HCT116 (cell line): ENCODE data around the gene LENG9. TPM values are rescaled to one million over a fixed set of nuclear protein-coding genes. Genes with fewer than 3 reads are reported as not detected.

ENCODE experiments used
- ATAC-seq: fragments of 200-7000 bp; cut with Tn5 transposase; 2 replicates; pipeline ENCODE4 v1.9.1; 2020; ENCODE audit warnings: mild to moderate bottlenecking, moderate library complexity
- BruUV-seq: library from RNA; stranded (reverse); fragments of 400-500 nt; replicated peaks from 2 replicates; lab custom pipeline; 2021; lab: Mats Ljungman, UMichigan
- CTCF ChIA-PET: fragments of 300-600 bp; sonication (Branson Sonifier 250); formaldehyde crosslinking; loops from one replicate; lab custom pipeline; 2021; ENCODE audit warnings: antibody characterized with exemption; lab: Charles Lee
- POLR2A ChIA-PET: fragments of 300-600, 350-600 bp; sonication (Branson Sonifier 250); formaldehyde crosslinking; loops from one replicate; lab custom pipeline; 2021; ENCODE audit warnings: antibody characterized with exemption; lab: Charles Lee
- RAD21 ChIA-PET, 2 experiments: fragments of 300-600 bp; sonication (Branson Sonifier 250); formaldehyde crosslinking; loops; one replicate each; lab custom pipeline; 2023; ENCODE audit warnings: low total read pairs in 2 of 2; ENCODE audit not compliant: uncharacterized antibody in 2 of 2, unreplicated experiment in 2 of 2, low non-redundant PET in 1 of 2; lab: Charles Lee
- DNase-seq: peaks from one replicate; pipeline ENCODE4 v3.0.0-alpha.2; 2010; ENCODE audit warnings: low read depth, low spot score
- H2AFZ ChIP-seq: fragments of 200-600 bp; shearing (Covaris generic), sonication (generic); 2 replicates; pipeline ENCODE4 v1.6.1; 2017; ENCODE audit warnings: low read depth, mixed run types, mixed read lengths, antibody characterized with exemption, low read length; ENCODE audit not compliant: poor library complexity, severe bottlenecking
- H3K27ac ChIP-seq: 2 replicates; pipeline ENCODE4 v1.5.1; 2012; ENCODE audit warnings: low read depth, low read length
- H3K27me3 ChIP-seq: fragments of 200-600 bp; sonication (generic); 2 replicates; pipeline ENCODE4 v1.6.1; 2016; ENCODE audit warnings: mixed run types, low read length, mixed read lengths; ENCODE audit not compliant: insufficient read depth
- H3K36me3 ChIP-seq, 2 experiments: fragments of 200-500 bp in 1 of 2; fragments of 200-600 bp in 1 of 2; sonication (Bioruptor generic) in 1 of 2; sonication (generic) in 1 of 2; 2 replicates each; pipeline versions ENCODE4 v1.5.1 to v1.6.1; 2014 to 2016; ENCODE audit warnings: low read length in 2 of 2, inconsistent platforms in 1 of 2, mixed read lengths in 1 of 2, mixed run types in 1 of 2; ENCODE audit not compliant: insufficient read depth in 2 of 2, control insufficient read depth in 1 of 2
- H3K4me1 ChIP-seq, 2 experiments: fragments of 200-600 bp in 1 of 2; sonication (generic) in 1 of 2; 2 replicates each; pipeline versions ENCODE4 v1.5.1 to v1.6.1; 2012 to 2017; ENCODE audit warnings: low read length in 2 of 2, inconsistent platforms in 1 of 2, mild to moderate bottlenecking in 1 of 2, mixed read lengths in 1 of 2, mixed run types in 1 of 2, moderate library complexity in 1 of 2; ENCODE audit not compliant: insufficient read depth in 2 of 2, control insufficient read depth in 1 of 2
- H3K4me2 ChIP-seq: fragments of 200-600 bp; sonication (generic); 2 replicates; pipeline ENCODE4 v1.6.1; 2017; ENCODE audit warnings: mixed run types, low read length, mixed read lengths
- H3K4me3 ChIP-seq, 2 experiments: fragments of 200-600 bp in 1 of 2; sonication (generic) in 1 of 2; replicated peaks in 1 of 2; 2 replicates each; pipeline ENCODE4 v1.5.1; 2011 to 2016; ENCODE audit warnings: low read length in 2 of 2, control low read depth in 1 of 2, low read depth in 1 of 2, mild to moderate bottlenecking in 1 of 2, mixed read lengths in 1 of 2, mixed run types in 1 of 2
- H3K79me2 ChIP-seq: fragments of 200-600 bp; sonication (generic); 2 replicates; pipeline ENCODE4 v1.6.1; 2017; ENCODE audit warnings: mild to moderate bottlenecking, mixed run types, low read length, moderate library complexity, mixed read lengths; ENCODE audit not compliant: insufficient read depth
- H3K9ac ChIP-seq: fragments of 200-600 bp; sonication (generic); 2 replicates; pipeline ENCODE4 v1.6.1; 2016; ENCODE audit warnings: low read length, mixed read lengths
- H3K9me2 ChIP-seq: fragments of 200-600 bp; sonication (generic), shearing (Covaris generic); 2 replicates; pipeline ENCODE4 v1.6.1; 2017; ENCODE audit warnings: mixed run types, mild to moderate bottlenecking, moderate library complexity; ENCODE audit not compliant: insufficient read depth
- H3K9me3 ChIP-seq, 2 experiments: fragments of 200-500 bp in 1 of 2; fragments of 200-600 bp in 1 of 2; sonication (Bioruptor generic) in 1 of 2; sonication (generic) in 1 of 2; 2 replicates each; pipeline ENCODE4 v1.6.1; 2014 to 2017; ENCODE audit warnings: low read length in 2 of 2, mixed read lengths in 2 of 2, inconsistent platforms in 1 of 2, low read depth in 1 of 2, mild to moderate bottlenecking in 1 of 2, mixed run types in 1 of 2, moderate library complexity in 1 of 2; ENCODE audit not compliant: control insufficient read depth in 1 of 2, insufficient read depth in 1 of 2
- H4K20me1 ChIP-seq: fragments of 200-600 bp; sonication (generic), shearing (Covaris generic); 2 replicates; pipeline ENCODE4 v1.6.1; 2017; ENCODE audit warnings: mixed run types, mild to moderate bottlenecking, moderate library complexity; ENCODE audit not compliant: insufficient read depth
- CTCF ChIP-seq, 3 experiments: fragments of 200-600 bp in 1 of 3; sonication (generic) in 1 of 3; IDR thresholded peaks in 2 of 3; conservative IDR thresholded peaks in 1 of 3; 2 replicates each; pipeline ENCODE4 v1.5.1; 2012 to 2017; ENCODE audit warnings: low read depth in 2 of 3, low read length in 2 of 3, antibody characterized with exemption in 1 of 3, borderline replicate concordance in 1 of 3, control low read depth in 1 of 3, mild to moderate bottlenecking in 1 of 3, mixed read lengths in 1 of 3, mixed run types in 1 of 3, moderate library complexity in 1 of 3; ENCODE audit not compliant: insufficient read depth in 1 of 3
- ELF1 ChIP-seq: IDR thresholded peaks from 2 replicates; pipeline ENCODE4 v1.6.1; 2012; ENCODE audit warnings: low read depth, borderline replicate concordance
- EZH2 ChIP-seq: fragments of 200-600 bp; sonication (generic); IDR thresholded peaks from 2 replicates; pipeline ENCODE4 v1.6.1; 2017; ENCODE audit warnings: antibody characterized with exemption, mixed run types
- JUND ChIP-seq: IDR thresholded peaks from 2 replicates; pipeline ENCODE4 v1.6.1; 2012
- MAX ChIP-seq: IDR thresholded peaks from 2 replicates; pipeline ENCODE4 v1.6.1; 2012
- POLR2A ChIP-seq: IDR thresholded peaks from 2 replicates; pipeline ENCODE4 v1.7.0; 2011; ENCODE audit warnings: borderline replicate concordance; ENCODE audit not compliant: insufficient read depth, insufficient read length; ENCODE audit errors: extremely low read depth
- POLR2AphosphoS5 ChIP-seq: IDR thresholded peaks from 2 replicates; pipeline ENCODE4 v1.6.1; 2011; ENCODE audit warnings: mild to moderate bottlenecking, low read depth, low read length, moderate library complexity
- RAD21 ChIP-seq: IDR thresholded peaks from 2 replicates; pipeline ENCODE4 v1.6.1; 2012; ENCODE audit warnings: low read depth, mild to moderate bottlenecking
- SP1 ChIP-seq: IDR thresholded peaks from 2 replicates; pipeline ENCODE4 v1.6.1; 2012; ENCODE audit warnings: low read depth
- SRF ChIP-seq: IDR thresholded peaks from 2 replicates; pipeline ENCODE4 v1.6.1; 2012; ENCODE audit warnings: low read depth
- TCF7L2 ChIP-seq: IDR thresholded peaks from 2 replicates; pipeline ENCODE4 v1.7.0; 2011; ENCODE audit warnings: borderline replicate concordance, inconsistent platforms; ENCODE audit not compliant: insufficient read depth, insufficient read length; ENCODE audit errors: extremely low read depth
- YY1 ChIP-seq: IDR thresholded peaks from 2 replicates; pipeline ENCODE4 v1.6.1; 2011; ENCODE audit warnings: low read length, low read depth, moderate library complexity, mild to moderate bottlenecking; ENCODE audit not compliant: insufficient replicate concordance; ENCODE audit errors: extremely low read depth
- ZFX ChIP-seq: fragments of 450-650 bp; IDR thresholded peaks from 2 replicates; pipeline ENCODE4 v1.6.1; 2017
- intact Hi-C: fragments of 100-400 bp; cut with micrococcal nuclease; formaldehyde crosslinking; loops from 2 replicates; pipeline ENCODE4 v1.10.0; 2022
- total RNA-seq: library from RNA; stranded (reverse); gene quantifications from one replicate; pipeline ENCODE4 v1.2.1, GENCODE V29; 2021; ENCODE audit not compliant: unreplicated experiment

Gene LENG9
- total RNA-seq, 1 experiment from 2014 or later = 9.0 TPM

GRCh38 chr19:54434873-54435214, 28.7 kb downstream of the LENG9 start:
- DNase-seq (no peak), ATAC-seq (no peak)
- RAD21 ChIA-PET = no interaction called here
- Histone ChIP-seq H3K4me3 (no peak overlapping the region), H3K9ac (no peak overlapping the region), H4K20me1 (no peaks in the 10 kb centered on the region), H2AFZ (no peak overlapping the region), H3K27ac (no peak overlapping the region), H3K27me3 (no peaks in the 10 kb centered on the region), H3K4me2 (no peak overlapping the region)
- CTCF ChIA-PET = no interaction called here
- TF ChIP-seq SP1 (no peak), EZH2 (no peak), RAD21 (no peak), POLR2AphosphoS5 (no peak), YY1 (no peak), TCF7L2 (no peak), CTCF (IDR thresholded peaks at IDR 0.05 in 2 of 3, conservative IDR thresholded peaks at IDR 0.05 in 1 of 3; ENCODE audit: borderline replicate concordance in 1 of 3, insufficient read depth in 1 of 3, low read depth in 2 of 3, low read length in 2 of 3) (no peak), JUND (no peak), POLR2A (no peak), MAX (no peak), ELF1 (no peak), ZFX (no peak), SRF (no peak)
- TF ChIP-seq, all 23 proteins: peak for 0
- Histone ChIP-seq H3K9me2 (no peaks in the 10 kb centered on the region), H3K4me1 (peaks cover 29 to 42% of the 10 kb centered on the region in 2 experiments), H3K36me3 (peaks cover 0 to 5% of the 10 kb centered on the region in 2 experiments; a peak in 1 of 4 replicates), H3K9me3 (no peaks in the 10 kb centered on the region), H3K79me2 (no peaks in the 10 kb centered on the region)
- intact Hi-C loops = no loop called here
- no TSS peak for BruUV-seq
- POLR2A ChIA-PET = no interaction called here
